ENCODE results near the gene EMC8.

Gene EMC8

GRCh38 chr16:85773044-85773443 lies 26.3 kb downstream of the EMC8 start (continued):
- no peak for TF ChIP-seq REST (tag by site-specific recombination; IDR thresholded peaks at IDR 0.05)
- TF ChIP-seq ZNF837 (tag by site-specific recombination; IDR thresholded peaks at IDR 0.05): no peak
- no peak for TF ChIP-seq ZNF266 (tag by site-specific recombination; IDR thresholded peaks at IDR 0.05; ENCODE audit: low read depth)
- no peak for TF ChIP-seq PATZ1 (tag by site-specific recombination; IDR thresholded peaks at IDR 0.05)

GRCh38 chr16:85770741-85771140 lies 28.6 kb downstream of the EMC8 start:
- Histone ChIP-seq H3K9me3 (ENCODE audit: control insufficient read depth, insufficient read depth, low read depth, low read length) (no peaks in the 10 kb centered on the region), H3K4me1 (ENCODE audit: control insufficient read depth, insufficient read depth, low read length) (no peaks in the 10 kb centered on the region), H3K4me3 (ENCODE audit: low read depth, low read length) (no peak overlapping the region), H3K27ac (ENCODE audit: extremely low read depth, low read depth, low read length) (no peak overlapping the region), H3K36me3 (ENCODE audit: control insufficient read depth in 2 of 2, insufficient read depth in 1 of 2, low read length in 2 of 2) (peaks cover 0 to 4% of the 10 kb centered on the region in 2 experiments; a peak in 1 of 3 replicates)
- ChIA-PET CTCF (no interaction called here), POLR2A (no interaction called here)
- TF ChIP-seq ZNF449 (tag by site-specific recombination; IDR thresholded peaks at IDR 0.05) (no peak), ZNF18 (tag by site-specific recombination; IDR thresholded peaks at IDR 0.05) (no peak), BCL6B (tag by site-specific recombination; IDR thresholded peaks at IDR 0.05) (no peak), ZNF580 (tag by site-specific recombination; IDR thresholded peaks at IDR 0.05) (no peak), ZSCAN23 (tag by site-specific recombination; IDR thresholded peaks at IDR 0.05) (no peak), ZNF561 (tag by site-specific recombination; IDR thresholded peaks at IDR 0.05; ENCODE audit: borderline replicate concordance) (no peak), PRDM1 (tag by site-specific recombination; IDR thresholded peaks at IDR 0.05) (no peak), ZBTB17 (tag by site-specific recombination; IDR thresholded peaks at IDR 0.05) (no peak), INSM2 (tag by site-specific recombination; IDR thresholded peaks at IDR 0.05) (no peak)

All from HEK293 (cell line).